HepG2 (cell line): Measurements from ENCODE around the gene METTL16.

ENCODE experiments used
- CTCF ChIP-seq: sonication (generic); formaldehyde crosslinking; IDR thresholded peaks from 2 replicates; pipeline ENCODE4 v1.5.0; 2020; ENCODE audit warnings: mild to moderate bottlenecking, missing genetic modification reagents, moderate library complexity
- ZNF276 ChIP-seq: sonication (generic); formaldehyde crosslinking; IDR thresholded peaks from 2 replicates; pipeline ENCODE4 v1.4.0; 2020; ENCODE audit warnings: mild to moderate bottlenecking, low read depth, missing genetic modification reagents

DNA sequence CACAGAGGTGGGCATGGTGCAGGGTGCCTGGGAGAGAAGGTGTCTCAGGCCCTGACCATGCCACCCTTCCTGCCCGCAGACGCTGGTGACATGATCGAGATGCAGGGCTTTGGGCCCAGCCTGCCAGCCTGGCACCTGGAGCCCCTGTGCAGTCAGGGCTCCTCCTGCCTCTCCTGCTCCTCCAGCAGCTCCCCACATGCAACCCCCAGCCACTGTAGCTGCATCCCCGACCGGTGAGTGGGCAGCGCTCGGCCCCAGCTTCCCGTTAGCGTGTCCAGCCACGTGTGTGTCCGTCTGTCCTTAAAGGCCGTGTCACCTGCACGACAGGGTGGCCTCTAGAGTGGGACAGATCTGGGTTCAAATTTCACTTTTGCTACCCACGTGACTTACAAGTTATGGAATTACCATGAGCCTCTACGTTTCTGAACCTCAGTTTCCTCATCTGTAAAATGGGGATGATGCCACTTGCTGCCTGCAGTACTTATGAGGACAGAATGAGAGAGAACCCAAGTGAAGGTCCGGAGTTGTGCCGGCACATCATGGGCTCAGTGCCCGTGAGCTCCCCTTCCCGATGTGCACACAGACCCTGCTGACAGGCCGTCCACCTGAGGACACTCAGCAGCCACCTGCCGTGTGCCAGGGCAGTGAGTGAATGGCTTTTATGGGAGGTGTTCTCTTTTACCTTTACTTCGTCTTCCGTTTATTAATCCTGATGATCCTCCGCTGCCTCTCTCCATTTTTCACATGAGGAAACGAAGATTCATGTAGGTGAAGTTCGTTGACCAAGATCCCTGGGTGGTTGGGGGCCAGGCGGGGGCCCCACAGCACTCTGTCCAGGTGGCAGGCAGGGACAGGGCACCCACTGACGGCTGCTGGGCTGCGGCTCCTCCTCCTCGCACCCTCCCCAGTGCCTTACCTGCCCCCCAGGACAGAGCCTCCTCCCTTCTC lies 140.2 kb downstream of the METTL16 start:
- TF ChIP-seq ZNF276 (no peak), CTCF (no peak)
